ENCODE data around the gene HSD11B2.
"Not testable (repeated sequence)": the region's sequence is repeated elsewhere in the genome, so short reads cannot be mapped to it uniquely, and the experiment has no call there.

Gene HSD11B2

DNA sequence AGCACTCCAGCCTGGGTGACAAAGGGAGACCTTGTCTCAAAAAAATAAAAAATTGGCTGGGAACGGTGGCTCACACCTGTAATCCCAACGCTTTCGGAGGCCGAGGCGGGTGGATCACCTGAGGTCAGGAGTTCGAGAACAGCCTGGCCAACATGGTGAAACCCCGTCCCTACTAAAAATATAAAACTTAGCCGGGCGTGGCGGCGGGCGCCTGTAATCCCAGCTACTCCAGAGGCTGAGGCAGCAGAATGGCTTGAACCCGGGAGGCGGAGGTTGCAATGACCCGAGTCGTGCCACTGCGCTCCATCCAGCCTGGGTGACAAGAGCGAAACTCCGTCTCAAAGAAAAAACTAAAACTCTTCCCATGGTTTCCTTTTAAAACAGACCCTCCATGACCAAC, 15.5 kb upstream of the HSD11B2 start:
- not testable (repeated sequence) for DNase-seq (ENCODE audit: low read depth)

- DNase-seq (ENCODE audit: low read depth): no peak
These were observed 14.8 kb upstream of the HSD11B2 start, which contains the start of gene ZDHHC1 for GRCh38 chr16:67415872-67416793. TSS of gene ZDHHC1 (minus strand) at chr16:67416477. CDS start at chr16:67407775, 8,702 bp downstream.

DNA sequence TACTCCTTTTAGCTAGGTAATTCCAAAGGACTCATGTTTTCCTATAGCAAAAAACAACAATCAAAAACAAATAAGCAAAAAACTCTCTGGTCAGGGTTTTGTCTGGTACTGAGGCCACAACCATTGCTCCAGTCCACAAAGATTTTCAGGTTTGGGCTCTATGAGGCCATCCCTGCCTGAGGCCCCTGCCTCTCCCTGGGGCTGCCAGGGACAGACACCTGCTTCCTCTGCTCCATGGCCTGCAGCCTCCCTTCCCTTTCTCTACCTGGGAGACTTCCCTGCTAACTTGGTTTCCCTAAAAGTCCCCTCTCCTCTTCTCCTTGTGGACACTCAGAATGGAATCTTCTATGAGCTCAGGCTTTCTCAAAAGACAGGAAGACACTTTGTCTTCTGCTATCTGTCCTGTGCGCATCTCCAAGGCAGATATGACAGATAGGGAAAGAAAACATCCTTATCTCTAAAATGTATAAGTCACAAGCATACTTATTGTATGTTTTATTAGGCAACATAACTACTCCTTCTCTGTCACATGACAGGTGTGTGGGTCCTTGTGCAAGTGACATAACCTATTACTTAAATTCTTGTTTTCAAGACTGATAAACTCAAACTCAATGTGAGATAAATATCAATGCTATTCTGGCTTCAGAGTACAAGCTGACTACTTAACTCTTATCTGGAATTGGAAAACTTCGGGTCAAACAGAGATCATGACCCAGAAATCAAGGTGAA, 13.4 kb upstream of the HSD11B2 start:
- no peak for DNase-seq (ENCODE audit: low read depth)

GRCh38 chr16:67419502-67419901, 11.4 kb upstream of the HSD11B2 start:
- DNase-seq (ENCODE audit: low read depth): no peak

GRCh38 chr16:67419931-67420330, 11.0 kb upstream of the HSD11B2 start:
- DNase-seq (ENCODE audit: low read depth): no peak

GRCh38 chr16:67421030-67421429, 9.9 kb upstream of the HSD11B2 start:
- no peak for DNase-seq (ENCODE audit: low read depth)

DNA sequence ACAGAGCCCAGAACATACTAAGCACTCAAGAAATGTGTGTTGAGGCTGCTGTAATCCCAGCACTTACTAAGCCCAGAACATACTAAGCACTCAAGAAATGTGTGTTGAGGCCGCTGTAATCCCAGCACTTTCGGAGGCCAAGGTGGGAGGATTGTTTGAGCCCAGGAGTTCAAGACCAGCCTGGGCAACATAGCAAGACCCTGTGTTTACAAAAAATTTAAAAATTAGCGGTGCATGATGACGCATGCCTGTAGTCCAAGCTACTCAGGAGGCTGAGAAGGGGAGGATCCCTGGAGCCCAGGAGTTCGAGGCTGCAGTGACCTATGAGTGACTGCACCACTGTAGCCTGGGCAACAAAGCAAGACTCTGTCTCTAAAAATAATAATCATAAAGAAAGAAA, 7.9 kb upstream of the HSD11B2 start:
- no peak for DNase-seq (ENCODE audit: low read depth)

DNA sequence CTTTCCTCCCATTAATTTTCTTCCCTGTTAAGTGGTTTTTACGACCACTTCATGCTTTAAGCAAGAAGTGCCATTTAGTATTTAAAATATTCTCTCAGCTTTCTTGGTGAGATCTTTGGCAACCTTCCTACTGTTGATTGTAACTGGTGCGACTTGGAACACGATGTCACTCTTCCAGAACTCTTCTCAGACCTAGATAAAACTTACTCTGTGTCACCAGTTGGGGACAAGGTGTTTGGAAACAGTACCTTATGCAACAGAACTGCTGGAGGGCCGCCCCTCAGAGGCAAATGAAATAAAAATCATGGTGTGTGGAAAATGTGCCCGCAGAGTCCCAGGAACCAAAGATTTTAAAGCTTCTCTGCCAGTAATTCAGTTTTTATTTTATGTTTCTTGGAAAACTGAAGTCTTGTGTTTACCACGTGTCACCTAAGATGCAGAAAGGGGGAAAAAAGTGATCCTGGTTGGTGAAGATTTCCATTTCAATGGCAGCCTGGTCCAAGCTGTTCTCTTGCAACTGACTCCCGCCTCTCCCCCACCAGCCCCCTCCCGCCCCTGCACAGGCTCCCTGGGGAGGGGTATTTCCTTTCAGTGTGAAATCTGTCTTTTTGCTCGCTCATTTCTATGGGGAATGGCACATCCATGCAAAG, 7.2 kb upstream of the HSD11B2 start:
- no peak for DNase-seq (ENCODE audit: low read depth)

- DNase-seq (ENCODE audit: low read depth): no peak
These were observed 6.7 kb upstream of the HSD11B2 start for GRCh38 chr16:67424261-67424615.

- no peak for DNase-seq (ENCODE audit: low read depth)
These were observed 5.9 kb upstream of the HSD11B2 start for GRCh38 chr16:67425061-67425460.

GRCh38 chr16:67425580-67425979, 5.3 kb upstream of the HSD11B2 start:
- DNase-seq (ENCODE audit: low read depth): no peak

DNA sequence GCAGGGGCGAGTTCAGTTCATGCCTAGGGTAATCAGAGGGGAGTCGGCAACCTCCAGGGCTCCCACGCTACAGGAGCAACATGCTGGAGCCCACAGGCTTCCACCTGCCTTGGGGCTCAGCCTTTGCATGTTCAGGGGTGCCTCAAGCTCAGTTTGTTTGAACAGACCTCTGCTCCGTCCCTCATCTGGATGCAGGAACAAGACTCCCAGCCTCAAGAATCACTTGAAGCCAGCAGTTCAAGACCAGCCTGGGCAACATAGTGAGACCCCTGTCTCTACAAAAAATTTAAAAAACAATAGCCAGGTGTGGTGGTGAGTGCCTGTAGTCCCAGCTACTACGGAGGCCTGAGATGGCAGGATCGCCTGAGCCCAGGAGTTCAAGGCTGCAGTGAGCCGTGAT, 4.9 kb upstream of the HSD11B2 start:
- no peak for DNase-seq (ENCODE audit: low read depth)

DNA sequence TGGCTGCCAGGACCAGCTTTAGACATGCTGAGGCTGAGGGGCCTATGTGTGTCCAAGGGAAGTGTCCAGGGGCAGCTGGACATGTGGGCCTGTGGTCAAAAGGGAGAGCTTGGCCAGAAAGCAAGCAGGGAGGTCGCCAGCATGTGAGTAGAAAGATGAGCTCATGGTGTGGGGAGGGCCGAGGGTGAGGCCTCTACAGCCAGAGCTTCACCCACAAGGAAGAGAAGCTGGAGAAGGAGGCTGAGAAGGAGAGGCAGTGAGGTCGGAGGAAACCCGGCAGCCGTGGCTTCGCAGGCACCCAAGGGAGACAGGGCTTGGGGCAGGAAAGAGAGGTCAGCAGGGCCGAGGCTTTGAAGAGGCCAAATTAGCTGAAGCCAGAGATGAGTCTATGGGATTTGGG, 4.0 kb upstream of the HSD11B2 start:
- DNase-seq (ENCODE audit: low read depth): no peak

DNA sequence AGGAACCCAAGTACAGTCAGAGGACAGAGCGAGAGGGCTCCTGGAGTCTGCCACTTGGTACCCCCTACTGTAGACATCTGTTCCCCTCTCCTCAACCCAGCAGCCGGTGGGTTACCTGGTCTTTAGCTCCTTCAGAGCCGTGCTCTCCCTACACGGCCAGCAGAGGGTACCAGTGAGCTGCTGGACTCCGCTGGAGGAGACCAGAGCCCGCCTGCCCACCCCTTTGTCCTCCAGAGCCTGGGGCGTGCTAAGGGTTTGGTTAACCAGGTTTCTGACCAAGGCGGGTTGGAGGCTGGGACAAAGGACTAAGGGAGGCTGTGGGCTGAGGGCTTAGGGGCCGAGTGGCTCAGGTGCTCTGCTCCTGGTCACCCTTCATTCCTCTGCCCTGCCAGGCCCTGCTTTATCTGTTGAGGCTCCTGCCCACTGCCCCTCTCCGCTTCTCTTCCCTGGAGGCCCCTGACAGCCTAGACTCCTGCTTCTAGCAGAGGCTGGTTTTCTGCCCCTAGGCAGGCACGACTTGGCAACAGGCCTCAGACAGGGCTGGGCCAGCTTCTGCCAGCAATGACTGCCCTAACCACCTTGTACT, 2.7 kb upstream of the HSD11B2 start:
- DNase-seq (ENCODE audit: low read depth): no peak

- no peak for DNase-seq (ENCODE audit: low read depth)
These were observed 1.7 kb upstream of the HSD11B2 start for GRCh38 chr16:67429053-67429798.

DNA sequence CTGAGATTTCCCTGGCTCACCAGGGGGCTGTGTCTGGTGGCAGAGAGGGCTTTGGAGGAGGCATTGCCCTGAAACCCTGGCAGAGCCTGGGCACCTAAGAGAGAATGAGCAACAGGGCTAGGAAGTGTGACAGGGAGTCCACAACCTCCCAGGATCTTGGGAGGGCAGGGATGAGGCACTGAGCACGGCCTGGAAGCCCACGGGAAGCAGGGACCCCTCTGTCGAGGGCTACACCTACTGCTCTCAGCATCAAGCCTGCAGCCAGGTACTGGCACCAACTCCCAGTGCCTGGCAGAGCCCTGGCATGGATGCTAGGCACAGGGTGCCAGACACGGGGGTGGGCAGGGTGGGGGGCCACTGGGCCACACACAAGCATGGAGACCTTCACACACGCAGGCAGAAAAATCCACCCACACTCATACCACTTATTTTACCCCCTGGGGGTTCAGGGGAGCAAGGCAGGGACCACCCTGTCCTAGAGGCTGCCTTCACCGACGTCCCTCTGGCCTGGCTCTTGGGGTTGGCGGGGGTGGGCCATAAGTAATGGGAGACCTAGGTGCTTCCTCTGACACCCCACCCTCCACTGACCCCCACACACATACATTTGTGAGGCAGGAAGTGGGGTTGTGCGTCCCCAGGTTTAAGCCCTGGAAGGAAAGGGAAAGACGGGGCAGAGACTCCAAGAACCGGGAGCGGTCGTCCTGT, 970 bp upstream of the HSD11B2 start:
- no peak for DNase-seq (ENCODE audit: low read depth)

- no peak for DNase-seq (ENCODE audit: low read depth)
These were observed 381 bp upstream of the HSD11B2 start for GRCh38 chr16:67430504-67430976.

DNA sequence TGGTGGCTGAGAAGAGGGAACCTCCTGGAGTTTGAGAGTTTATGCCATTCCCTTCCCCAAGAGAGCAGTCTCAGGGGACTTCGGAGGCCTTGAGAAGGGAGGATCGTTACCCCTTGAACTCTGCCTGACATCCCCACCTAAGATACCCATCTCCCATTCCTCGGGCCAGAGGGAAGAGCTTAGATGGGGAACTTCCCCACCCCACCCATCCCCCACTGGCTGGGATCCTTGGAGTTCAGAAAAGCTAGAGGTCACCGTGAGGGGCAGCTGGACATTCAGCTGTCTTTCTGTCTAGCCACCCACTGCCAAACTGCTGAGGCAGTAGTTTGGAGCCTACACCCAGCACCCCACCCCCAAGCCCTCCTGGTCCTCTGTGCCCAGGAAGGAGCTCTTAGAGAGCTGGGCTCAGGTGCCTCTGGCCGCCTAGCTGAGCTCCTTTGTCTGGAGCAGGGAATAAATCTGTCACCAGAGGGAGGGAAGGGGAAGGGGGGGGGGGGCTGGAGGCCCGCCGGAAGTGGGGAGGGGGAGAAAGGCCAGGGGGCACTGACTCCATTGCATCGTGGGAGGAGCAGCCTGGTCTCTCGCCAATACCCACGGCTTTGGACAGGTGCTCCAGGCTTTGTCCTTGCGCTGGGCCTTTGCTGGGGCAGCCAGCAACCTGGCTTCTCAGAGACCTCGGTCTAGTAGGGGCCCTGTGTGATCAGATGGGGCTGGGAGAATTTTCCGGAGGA, 1.0 kb downstream of the HSD11B2 start:
- no peak for DNase-seq (ENCODE audit: low read depth)

DNA sequence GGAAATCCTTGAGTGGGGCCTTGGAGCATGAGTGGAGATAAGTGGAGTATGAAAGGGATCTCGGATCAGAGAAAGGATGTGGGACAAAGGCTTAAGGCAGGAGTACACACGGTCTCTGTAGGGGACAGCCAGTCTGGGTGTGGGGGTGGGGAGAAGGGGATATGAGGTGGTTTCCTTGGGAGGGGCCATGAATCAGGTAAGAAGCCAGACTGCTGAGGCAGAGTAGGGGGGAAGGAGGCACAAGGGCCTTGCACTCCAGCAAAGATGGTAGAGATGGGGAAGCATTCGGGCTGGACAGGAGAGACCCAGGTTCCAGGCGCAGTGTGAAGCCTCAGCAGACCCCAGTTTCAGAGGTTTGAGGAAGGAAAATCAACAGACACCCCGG, 1.6 kb downstream of the HSD11B2 start:
- DNase-seq (ENCODE audit: low read depth): no peak

DNA sequence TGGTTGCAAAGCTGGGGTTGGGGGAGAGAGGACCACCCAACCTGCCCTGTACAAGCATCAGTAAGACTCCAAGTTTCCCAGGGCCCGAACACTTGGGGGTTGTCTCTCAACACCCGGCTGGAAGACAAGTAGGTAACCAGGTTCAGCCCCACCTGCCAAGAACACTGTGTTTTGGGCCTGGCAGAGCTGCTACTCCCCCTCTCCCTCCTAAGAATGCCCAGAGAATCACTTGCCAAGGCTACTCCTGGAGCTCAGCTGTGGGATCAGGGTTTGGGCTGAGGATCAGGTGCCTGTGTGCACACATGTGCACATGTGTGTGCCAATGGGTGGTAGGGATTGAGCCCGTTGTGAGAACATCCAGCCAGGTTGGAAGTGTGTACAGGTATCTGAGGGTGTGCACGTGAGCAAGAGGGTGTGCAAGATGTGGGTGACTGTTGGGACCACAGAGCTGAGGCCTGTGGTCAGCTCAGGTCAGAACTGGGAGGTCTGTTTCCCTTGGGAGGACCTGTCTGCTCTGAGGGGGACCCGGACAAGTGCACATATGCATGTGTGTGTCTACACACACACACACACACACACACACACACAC, 2.3 kb downstream of the HSD11B2 start:
- no peak for DNase-seq (ENCODE audit: low read depth)

All from HS-5 (cell line).